H1 (cell line): ENCODE results near the gene RIC8A. TPM values are rescaled to one million over a fixed set of nuclear protein-coding genes. Genes with fewer than 3 reads are reported as not detected.

ENCODE experiments used
- CTCF ChIA-PET: fragments of 300-600 bp; sonication (Branson Sonifier 250); formaldehyde crosslinking; loops from one replicate; lab custom pipeline; 2021; ENCODE audit not compliant: partially characterized antibody; lab: Charles Lee
- POLR2A ChIA-PET: fragments of 300-600 bp; sonication (Branson Sonifier 250); formaldehyde crosslinking; loops from one replicate; lab custom pipeline; 2021; ENCODE audit warnings: inconsistent platforms; ENCODE audit not compliant: partially characterized antibody; lab: Charles Lee
- DNase-seq, 2 experiments: peaks; one replicate each; pipeline versions ENCODE4 v3.0.0 to v3.0.0-alpha.2; 2010 to 2022; ENCODE audit warnings: low spot score in 2 of 2, low read depth in 1 of 2, mixed read lengths in 1 of 2
- FAIRE-seq: peaks from 2 replicates; lab custom pipeline; 2011; peaks lifted over from hg19 to GRCh38; lab: Jason Lieb, UNC
- H2AFZ ChIP-seq: 2 replicates; pipeline ENCODE4 v1.8.1; 2012; ENCODE audit warnings: low read length, inconsistent platforms
- H2AK5ac ChIP-seq: 2 replicates; pipeline ENCODE4 v1.6.1; 2013; ENCODE audit warnings: low read depth, low read length
- H2BK120ac ChIP-seq: replicated peaks from 2 replicates; pipeline ENCODE3; 2013; ENCODE audit warnings: low read depth, low read length, inconsistent platforms
- H2BK12ac ChIP-seq: 2 replicates; pipeline ENCODE4 v1.6.1; 2013; ENCODE audit warnings: low read depth, low read length
- H2BK15ac ChIP-seq: 2 replicates; pipeline ENCODE4 v1.6.1; 2013; ENCODE audit warnings: low read length
- H2BK20ac ChIP-seq: 2 replicates; pipeline ENCODE4 v1.6.1; 2013; ENCODE audit warnings: low read length
- H2BK5ac ChIP-seq: 2 replicates; pipeline ENCODE4 v1.6.1; 2013; ENCODE audit warnings: low read depth, low read length
- H3K14ac ChIP-seq: 2 replicates; pipeline ENCODE4 v1.6.1; 2013; ENCODE audit warnings: inconsistent platforms; ENCODE audit not compliant: insufficient read length
- H3K18ac ChIP-seq: 2 replicates; pipeline ENCODE4 v1.6.1; 2013; ENCODE audit warnings: low read length; ENCODE audit errors: extremely low read depth
- H3K23ac ChIP-seq: 2 replicates; pipeline ENCODE4 v1.6.1; 2013; ENCODE audit warnings: inconsistent platforms; ENCODE audit not compliant: insufficient read length
- H3K23me2 ChIP-seq: 2 replicates; pipeline ENCODE4 v1.6.1; 2013; ENCODE audit warnings: low read depth, low read length
- H3K27ac ChIP-seq: 2 replicates; pipeline ENCODE4 v1.6.1; 2011; ENCODE audit warnings: low read depth, low read length, inconsistent platforms
- H3K27me3 ChIP-seq, 4 experiments: replicated peaks in 1 of 4; 1 replicate in 1 of 4; 2 replicates in 3 of 4; pipeline versions ENCODE4 v1.6.1 to v1.8.1; 2011 to 2013; ENCODE audit warnings: low read length in 3 of 4, mild to moderate bottlenecking in 3 of 4, inconsistent platforms in 2 of 4, mixed read lengths in 2 of 4, moderate library complexity in 1 of 4; ENCODE audit not compliant: control insufficient read depth in 3 of 4, insufficient read depth in 3 of 4; ENCODE audit errors: extremely low read depth in 1 of 4
- H3K36me3 ChIP-seq, 4 experiments: 2 replicates each; pipeline versions ENCODE4 v1.6.1 to v1.8.1; 2011 to 2013; ENCODE audit warnings: mild to moderate bottlenecking in 4 of 4, low read length in 3 of 4, moderate library complexity in 2 of 4, control low read depth in 1 of 4, inconsistent platforms in 1 of 4; ENCODE audit not compliant: insufficient read depth in 4 of 4, control insufficient read depth in 2 of 4
- H3K4ac ChIP-seq: replicated peaks from 2 replicates; pipeline ENCODE3; 2013; ENCODE audit warnings: low read length, low read depth, mixed read lengths, inconsistent platforms; ENCODE audit not compliant: insufficient read length
- H3K4me1 ChIP-seq, 4 experiments: replicated peaks in 1 of 4; 1 replicate in 1 of 4; 2 replicates in 3 of 4; pipeline versions ENCODE4 v1.6.1 to v1.8.1; 2011 to 2013; ENCODE audit warnings: low read length in 3 of 4, inconsistent platforms in 2 of 4, mixed read lengths in 1 of 4; ENCODE audit not compliant: insufficient read depth in 4 of 4, control insufficient read depth in 3 of 4
- H3K4me2 ChIP-seq, 2 experiments: 2 replicates each; pipeline versions ENCODE4 v1.6.1 to v1.8.1; 2011 to 2013; ENCODE audit warnings: low read depth in 2 of 2, low read length in 2 of 2, control low read depth in 1 of 2, inconsistent platforms in 1 of 2, mild to moderate bottlenecking in 1 of 2; ENCODE audit not compliant: insufficient read depth in 1 of 2
- H3K4me3 ChIP-seq, 4 experiments: fragments of 200-600, 300-600 bp in 1 of 4; sonication (generic), shearing (Covaris generic), sonication (Bioruptor Twin) in 1 of 4; 2 replicates each; pipeline versions ENCODE4 v1.5.1 to v1.8.1; 2011 to 2016; ENCODE audit warnings: low read length in 4 of 4, low read depth in 3 of 4, control low read depth in 2 of 4, inconsistent platforms in 2 of 4, mild to moderate bottlenecking in 2 of 4, mixed read lengths in 1 of 4, moderate library complexity in 1 of 4; ENCODE audit not compliant: insufficient read depth in 2 of 4; ENCODE audit errors: extremely low read depth in 1 of 4
- H3K56ac ChIP-seq: replicated peaks from 2 replicates; pipeline ENCODE3; 2013; ENCODE audit warnings: low read depth, mild to moderate bottlenecking, mixed read lengths, low read length, inconsistent platforms; ENCODE audit not compliant: insufficient read length
- H3K79me1 ChIP-seq: 2 replicates; pipeline ENCODE4 v1.6.1; 2013; ENCODE audit warnings: low read depth, low read length, control low read depth
- H3K79me2 ChIP-seq, 2 experiments: 2 replicates each; pipeline versions ENCODE4 v1.6.1 to v1.8.1; 2012 to 2013; ENCODE audit warnings: low read length in 2 of 2, mild to moderate bottlenecking in 2 of 2, inconsistent platforms in 1 of 2; ENCODE audit not compliant: insufficient read depth in 2 of 2, control insufficient read depth in 1 of 2
- H3K9ac ChIP-seq, 4 experiments: replicated peaks in 1 of 4; 1 replicate in 1 of 4; 2 replicates in 3 of 4; pipeline versions ENCODE4 v1.6.1 to v1.8.1; 2011 to 2013; ENCODE audit warnings: low read depth in 3 of 4, low read length in 3 of 4, control low read depth in 2 of 4, mild to moderate bottlenecking in 2 of 4, moderate library complexity in 2 of 4, inconsistent platforms in 1 of 4; ENCODE audit errors: extremely low read depth in 1 of 4
- H3K9me3 ChIP-seq, 2 experiments: 2 replicates each; pipeline versions ENCODE4 v1.6.1 to v1.8.1; 2012 to 2013; ENCODE audit warnings: mild to moderate bottlenecking in 2 of 2, moderate library complexity in 2 of 2, control low read depth in 1 of 2, inconsistent platforms in 1 of 2, low read depth in 1 of 2, low read length in 1 of 2, mixed read lengths in 1 of 2; ENCODE audit not compliant: insufficient read depth in 2 of 2
- H4K20me1 ChIP-seq, 2 experiments: replicated peaks in 1 of 2; 2 replicates each; pipeline versions ENCODE3 to v1.8.1; 2011 to 2013; ENCODE audit warnings: inconsistent platforms in 2 of 2, low read length in 2 of 2, mild to moderate bottlenecking in 1 of 2; ENCODE audit not compliant: insufficient read depth in 2 of 2, control insufficient read depth in 1 of 2
- H4K5ac ChIP-seq: 2 replicates; pipeline ENCODE4 v1.6.1; 2013; ENCODE audit warnings: low read length, low read depth, mixed read lengths, inconsistent platforms; ENCODE audit not compliant: insufficient read length
- H4K8ac ChIP-seq: 2 replicates; pipeline ENCODE4 v1.8.0; 2013; ENCODE audit warnings: mild to moderate bottlenecking, moderate library complexity, low read length, inconsistent platforms; ENCODE audit not compliant: insufficient read depth; ENCODE audit errors: extremely low read depth
- H4K91ac ChIP-seq: replicated peaks from 2 replicates; pipeline ENCODE3; 2013; ENCODE audit warnings: low read length, mixed read lengths, inconsistent platforms; ENCODE audit not compliant: insufficient read length
- ASH2L ChIP-seq: fragments of 200-600, 300-600 bp; sonication (generic); IDR thresholded peaks from one replicate; pipeline ENCODE4 v1.7.1; 2017; ENCODE audit warnings: low read length
- ATF3 ChIP-seq: IDR thresholded peaks from 2 replicates; pipeline ENCODE4 v1.6.1; 2011; ENCODE audit warnings: low read depth, mild to moderate bottlenecking, low read length; ENCODE audit not compliant: insufficient read depth
- CTBP2 ChIP-seq: IDR thresholded peaks from 2 replicates; pipeline ENCODE4 v1.7.0; 2011; ENCODE audit warnings: borderline replicate concordance, mild to moderate bottlenecking, moderate library complexity, mixed read lengths, low read length; ENCODE audit not compliant: insufficient read depth, insufficient read length
- GABPA ChIP-seq: IDR thresholded peaks from 2 replicates; pipeline ENCODE4 v1.6.1; 2011; ENCODE audit warnings: mild to moderate bottlenecking, low read length, moderate library complexity, borderline replicate concordance; ENCODE audit not compliant: insufficient read depth
- GTF2F1 ChIP-seq: IDR thresholded peaks from 2 replicates; pipeline ENCODE4 v1.6.1; 2012; ENCODE audit warnings: low read depth, low read length, improper control_type of control experiment, borderline replicate concordance
- KDM1A ChIP-seq: fragments of 200-600, 300-600 bp; sonication (generic); IDR thresholded peaks from 2 replicates; pipeline ENCODE4 v1.7.1; 2016; ENCODE audit warnings: mild to moderate bottlenecking, low read length, borderline replicate concordance
- NRF1 ChIP-seq: IDR thresholded peaks from 2 replicates; pipeline ENCODE4 v1.6.1; 2011; ENCODE audit warnings: mild to moderate bottlenecking, low read depth, low read length, improper control_type of control experiment
- SIRT6 ChIP-seq: IDR thresholded peaks from one replicate; pipeline ENCODE4 v1.7.1; 2012; ENCODE audit warnings: low read length, inconsistent platforms
- WGBS, 2 experiments: shearing (Covaris generic) in 1 of 2; methylation state at CpG; one replicate each; pipeline versions ENCODE4 v1.1.6 to v1.1.7; 2013 to 2015; ENCODE audit warnings: low lambda C conversion rate in 2 of 2, mixed read lengths in 2 of 2, inconsistent platforms in 1 of 2, low coverage in 1 of 2, missing lambda C conversion rate in 1 of 2; ENCODE audit not compliant: insufficient replicate concordance in 2 of 2, insufficient coverage in 1 of 2, insufficient read length in 1 of 2; ENCODE audit errors: extremely low coverage in 1 of 2, missing lambda C conversion rate in 1 of 2; 5-methylcytosine and 5-hydroxymethylcytosine counted together
- polyA plus RNA-seq, 7 experiments: library from polyadenylated mRNA; depleted of rRNA in 3 of 7; stranded (reverse) in 5 of 7; unstranded in 2 of 7; fragments of >200 nt in 5 of 7; fragments of 200-250 nt in 2 of 7; gene quantifications; 1 replicate in 5 of 7; 2 replicates in 1 of 7; 4 replicates in 1 of 7; pipeline versions ENCODE4 v1.2.1 to v1.2.3, GENCODE V29; 2011 to 2013; ENCODE audit warnings: missing spikeins in 2 of 7, mixed read lengths in 2 of 7
- total RNA-seq: library from RNA; stranded (reverse); fragmentation: NEBNext Ultra II Directional; extraction: Animal tissue kit (Norgen Biotek cat#: 25700); gene quantifications from 2 replicates; pipeline ENCODE4 v1.2.1, GENCODE V29; 2021

Gene RIC8A
- total and polyA plus RNA-seq, 2 of the 8 experiments (the other 6 are each of a cell fraction or from before 2014, with no cell fraction given): 67.0 to 105 TPM

GRCh38 chr11:230431-230830 is 22.9 kb downstream of the RIC8A start:
- Histone ChIP-seq H3K79me1 (peaks cover 2% of the 10 kb centered on the region; the same call in 1 of the 2 replicates), H2BK120ac (no peak overlapping the region), H3K23me2 (peaks cover under 1% of the 10 kb centered on the region), H2BK15ac (no peak overlapping the region), H4K5ac (no peak overlapping the region), H3K4ac (no peak overlapping the region), H3K4me2 (no peak overlapping the region), H4K8ac (no peak overlapping the region), H2AK5ac (no peak overlapping the region), H3K56ac (no peak overlapping the region), H3K4me1 (no peaks in the 10 kb centered on the region)
- CTCF ChIA-PET: interaction anchor here (0.8 to 3.7 kb wide), 5 partner anchors 19 to 136 kb away, joined by 3 to 18 read pairs (median 3); no protein-coding TSS in a partner anchor
- TF ChIP-seq KDM1A (no peak), CTBP2 (no peak), GABPA (no peak), NRF1 (no peak), GTF2F1 (no peak), ATF3 (no peak), SIRT6 (no peak), ASH2L (no peak)
- TF ChIP-seq, all 59 proteins: peak for 0
- Histone ChIP-seq H4K20me1 (no peaks in the 10 kb centered on the region), H3K27me3 (no peaks in the 10 kb centered on the region), H3K27ac (no peak overlapping the region), H2BK20ac (no peak overlapping the region), H3K36me3 (no peaks in the 10 kb centered on the region; a peak in 2 of 8 replicates), H2AFZ (no peak overlapping the region), H2BK12ac (no peak overlapping the region), H2BK5ac (no peak overlapping the region), H4K91ac (no peak overlapping the region), H3K4me3 (no peak overlapping the region), H3K23ac (no peak overlapping the region), H3K14ac (no peak overlapping the region), H3K79me2 (peaks cover 0 to 7% of the 10 kb centered on the region in 2 experiments; a peak in 1 of 4 replicates), H3K9me3 (no peaks in the 10 kb centered on the region), H3K18ac (no peak overlapping the region), H3K9ac (no peak overlapping the region)
- POLR2A ChIA-PET: interaction anchor here (1.9 to 9.7 kb wide), 2 partner anchors 15 to 21 kb away, joined by 9 to 99 read pairs; no protein-coding TSS in a partner anchor
- WGBS, 2 experiments: 90% methylated on average over 10 of the region's 10 CpGs; no CpG with 5 or more reads in 1 of the 2 experiments
- DNase-seq (no peak), FAIRE-seq (no peak)
